ENCODE results near the gene CCDC3.
"Not testable (repeated sequence)": the region's sequence is repeated elsewhere in the genome, so short reads cannot be mapped to it uniquely, and the experiment has no call there.

CCDC3 gene

DNA sequence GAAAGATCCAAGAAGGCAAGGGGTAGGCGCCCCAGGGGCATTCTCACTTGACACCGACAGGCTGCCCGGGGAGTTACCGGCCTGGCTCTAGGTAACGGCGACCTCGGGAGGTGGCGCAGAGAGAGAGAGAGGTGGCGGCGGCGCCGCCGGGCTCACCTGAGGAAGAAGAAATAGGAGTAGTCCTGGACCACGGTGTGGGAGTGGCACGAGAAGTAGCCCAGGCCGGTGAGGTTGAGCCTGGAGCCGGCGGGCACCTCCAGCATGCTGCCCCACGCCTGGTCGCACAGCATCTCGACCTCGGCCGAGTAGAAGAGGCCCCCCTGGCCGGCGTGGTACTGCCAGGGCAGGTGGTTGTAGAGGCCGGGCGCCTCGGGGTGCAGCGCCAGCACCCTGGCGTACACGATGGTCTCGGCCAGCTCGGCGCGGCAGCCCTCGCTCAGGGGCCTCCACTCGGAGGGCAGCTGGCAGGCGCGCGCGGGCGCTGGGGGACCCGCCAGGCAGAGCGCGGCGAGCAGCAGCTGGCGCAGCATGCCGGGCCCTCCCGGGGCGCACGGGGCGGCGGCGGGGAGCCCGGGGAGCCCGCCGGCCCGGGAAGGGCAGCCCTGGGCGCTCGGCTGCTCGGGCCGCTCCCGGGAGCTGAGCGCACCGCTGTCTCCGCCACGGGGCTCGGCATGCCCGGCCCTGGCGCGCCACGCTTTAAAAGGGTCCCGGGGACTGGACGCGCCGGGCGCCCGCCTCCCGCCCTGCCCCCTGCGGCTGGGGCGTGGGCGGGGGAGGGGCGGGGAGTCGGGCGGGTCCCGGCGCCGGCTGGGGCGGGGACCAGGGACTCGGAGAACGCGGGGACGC is at the start of gene CCDC3:
TSS of gene CCDC3 (minus strand) at position 673 of the 846 bp plus-strand sequence. CDS start at position 530, 143 bp downstream.
- no peak for DNase-seq

- DNase-seq: no peak
These were observed 49.7 kb upstream of the CCDC3 start for GRCh38 chr10:13051126-13051694.

DNA sequence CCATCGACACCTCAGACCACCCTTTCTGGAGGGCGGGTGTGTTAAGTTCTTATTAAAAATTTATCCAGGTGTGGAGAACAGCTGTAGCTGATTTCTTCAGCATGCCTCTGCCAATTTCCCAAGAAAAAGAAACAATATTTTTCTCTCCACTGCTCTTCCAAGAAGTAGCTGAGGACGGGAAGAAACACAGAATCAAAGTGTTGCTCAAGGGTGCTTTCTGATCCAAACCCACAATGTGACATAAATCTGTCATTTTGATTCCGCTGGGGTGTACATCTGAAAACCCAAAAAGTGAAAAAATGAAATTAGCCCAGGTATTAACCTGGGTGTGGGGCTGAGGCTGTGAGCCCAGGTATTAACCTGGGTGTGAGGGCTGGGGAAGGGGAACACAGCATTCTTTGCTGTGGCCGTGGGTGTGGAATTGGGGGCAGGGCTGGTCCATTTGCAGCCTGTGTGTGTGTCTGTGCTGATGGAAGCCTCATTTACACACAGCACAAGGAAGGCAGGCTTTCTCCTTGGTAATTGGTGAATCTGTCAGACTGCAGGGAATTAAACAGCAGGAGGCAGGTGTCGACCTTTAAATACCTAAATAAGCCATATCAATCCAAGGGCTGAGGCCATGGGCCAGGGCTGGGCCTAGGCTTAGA is 48.4 kb upstream of the CCDC3 start:
- DNase-seq: no peak

- no peak for DNase-seq
These were observed 47.2 kb upstream of the CCDC3 start for GRCh38 chr10:13048762-13049161.

- no peak for DNase-seq
These were observed 46.2 kb upstream of the CCDC3 start for GRCh38 chr10:13047529-13048206.

GRCh38 chr10:13046851-13047528 is 45.5 kb upstream of the CCDC3 start:
- no peak for DNase-seq

- no peak for DNase-seq
These were observed 42.0 kb upstream of the CCDC3 start for GRCh38 chr10:13043520-13043919.

DNA sequence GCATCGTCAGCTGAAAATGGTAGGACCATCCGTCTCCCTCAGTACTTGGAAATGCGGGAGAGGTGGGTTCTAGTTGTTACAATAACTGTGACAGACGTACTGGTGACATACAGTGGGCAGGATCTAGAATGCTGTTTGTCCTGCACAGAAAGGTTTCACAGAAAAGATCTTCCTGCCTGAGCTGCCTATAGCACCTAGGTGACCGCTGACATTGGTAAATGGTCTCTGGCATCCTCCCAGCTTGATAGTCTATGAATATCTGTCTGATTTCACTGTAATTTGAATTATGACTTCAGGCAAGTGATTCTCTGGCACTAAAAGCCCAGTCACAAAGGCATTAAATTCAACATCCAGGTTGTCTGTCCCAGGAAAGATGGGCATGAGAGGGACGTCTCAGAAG is 38.2 kb upstream of the CCDC3 start:
- DNase-seq: no peak

- DNase-seq: no peak
These were observed 36.9 kb upstream of the CCDC3 start for GRCh38 chr10:13038391-13038790.

- DNase-seq: no peak
These were observed 36.3 kb upstream of the CCDC3 start for GRCh38 chr10:13037832-13038231.

GRCh38 chr10:13036841-13037240 is 35.3 kb upstream of the CCDC3 start:
- DNase-seq: no peak

DNA sequence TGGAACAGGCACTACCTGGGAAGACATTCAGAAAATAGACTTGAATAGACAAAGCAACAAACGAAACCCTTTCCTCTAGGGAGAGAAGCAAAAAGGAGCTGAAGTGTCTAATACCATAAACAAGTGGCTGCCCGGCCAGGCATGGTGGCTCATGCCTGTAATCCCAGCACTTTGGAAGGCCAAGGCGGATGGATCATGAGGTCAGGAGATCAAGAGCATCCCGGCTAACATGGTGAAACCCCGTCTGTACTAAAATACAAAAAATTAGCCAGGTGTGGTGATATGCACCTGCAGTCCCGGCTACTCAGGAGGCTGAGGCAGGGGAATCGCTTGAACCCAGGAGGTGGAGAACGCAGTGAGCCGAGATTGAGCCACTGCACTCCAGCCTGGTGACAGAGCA is 34.2 kb upstream of the CCDC3 start:
- not testable (repeated sequence) for DNase-seq

- no peak for DNase-seq
These were observed 25.4 kb upstream of the CCDC3 start for GRCh38 chr10:13026873-13027272.

GRCh38 chr10:13023754-13024153 is 22.2 kb upstream of the CCDC3 start:
- no peak for DNase-seq

DNA sequence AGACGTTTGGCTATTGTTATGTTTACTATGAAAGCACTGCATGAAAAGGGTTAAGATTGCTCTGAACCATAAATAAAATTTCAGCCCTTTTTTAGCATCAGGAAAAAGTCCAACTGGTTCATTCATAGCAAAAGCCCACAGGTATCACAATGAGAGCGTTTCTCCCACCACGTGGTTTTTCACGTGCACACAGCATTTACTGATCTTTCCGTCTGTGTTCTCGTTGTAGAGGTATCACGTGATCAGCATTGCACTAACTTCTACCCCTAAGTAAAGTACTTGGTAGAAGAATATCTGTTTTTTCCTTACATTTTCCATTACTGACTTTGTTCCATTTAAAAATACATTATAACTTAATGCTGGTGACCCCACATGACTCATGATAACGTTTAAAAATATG is 17.8 kb upstream of the CCDC3 start:
- no peak for DNase-seq

GRCh38 chr10:13018171-13018570 is 16.7 kb upstream of the CCDC3 start:
- no peak for DNase-seq

DNA sequence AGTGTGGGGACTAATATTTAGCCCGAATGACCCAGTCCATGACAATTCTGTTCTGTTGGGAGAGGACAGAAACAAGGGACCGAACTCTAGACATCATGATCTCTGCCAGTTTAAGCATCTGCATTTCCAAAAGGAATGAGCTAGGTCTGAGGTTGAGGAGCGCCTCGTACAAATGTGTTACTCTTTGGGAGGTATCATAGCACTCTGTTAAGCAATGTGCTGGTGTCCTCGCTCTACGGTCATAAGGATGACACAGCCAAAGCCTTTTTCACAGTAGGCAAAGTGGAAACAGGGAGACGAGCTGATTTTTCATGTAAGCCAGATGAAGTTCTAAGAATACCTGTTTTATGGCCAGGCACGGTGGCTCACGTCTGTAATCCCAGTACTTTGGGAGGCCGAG is 15.4 kb upstream of the CCDC3 start:
- no peak for DNase-seq

GRCh38 chr10:13016426-13016825 is 14.9 kb upstream of the CCDC3 start:
- peak; percentile 20 for DNase-seq

DNA sequence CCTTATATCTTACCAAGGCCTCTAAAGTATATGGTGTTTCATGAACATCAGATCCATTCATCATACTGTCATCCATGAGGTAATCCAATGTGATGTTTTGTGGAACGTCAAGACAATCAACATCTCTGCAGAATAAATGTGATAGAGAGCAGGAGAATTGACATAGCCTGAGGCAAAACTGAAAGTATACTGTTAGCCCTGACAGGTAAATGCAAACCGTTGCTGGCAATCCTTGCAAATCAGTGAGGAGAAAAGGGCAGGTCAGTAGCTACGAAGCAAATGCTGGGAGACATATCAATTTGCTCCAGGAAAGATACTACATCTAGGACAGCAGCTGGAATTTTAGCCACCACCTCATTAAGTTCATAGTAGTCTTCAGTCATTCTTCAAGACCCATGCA is 4.5 kb upstream of the CCDC3 start:
- DNase-seq: no peak

DNA sequence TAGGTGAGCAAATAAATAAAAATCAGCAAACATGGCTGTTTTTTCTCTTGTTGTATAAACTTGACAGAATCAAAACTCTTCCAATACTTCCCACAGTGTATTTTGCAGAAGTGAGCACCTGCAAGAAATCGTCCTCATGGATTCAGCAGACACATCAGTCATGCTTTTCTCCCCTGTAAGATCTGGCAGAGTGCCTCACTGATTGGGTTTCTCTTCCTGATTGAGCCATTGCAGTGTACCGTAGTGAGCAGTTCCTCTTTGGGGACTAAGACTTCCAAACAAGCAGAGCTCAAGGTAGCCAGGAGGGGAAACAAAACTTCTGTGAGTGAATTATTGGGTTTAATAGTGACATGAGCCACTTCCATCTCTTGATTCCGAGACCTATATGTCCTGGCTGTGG is 2.2 kb upstream of the CCDC3 start:
- DNase-seq: no peak

- peak; percentile 20 for DNase-seq
These were observed 1.5 kb upstream of the CCDC3 start for GRCh38 chr10:13003004-13003403.

GRCh38 chr10:13001887-13002212 is 337 bp upstream of the CCDC3 start:
- no peak for DNase-seq

DNA sequence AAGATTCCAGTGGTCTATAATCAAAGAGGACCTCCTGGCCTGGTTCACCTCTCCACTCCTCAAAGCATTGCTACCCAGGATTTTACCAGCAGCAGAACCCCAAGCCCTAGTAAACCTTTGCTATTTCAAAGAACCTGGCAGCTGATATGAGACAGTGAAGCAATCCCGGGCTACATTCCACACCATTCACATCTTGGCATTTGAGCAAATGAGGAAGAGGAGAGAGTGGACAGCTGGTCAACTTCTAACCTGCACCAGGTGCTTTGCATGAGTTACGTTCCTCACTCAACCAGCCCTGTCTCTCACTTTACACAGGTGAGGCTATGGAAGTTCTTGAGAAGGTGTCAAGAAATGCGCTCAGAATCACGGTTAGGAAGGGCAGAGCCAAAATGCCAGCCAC is 1.1 kb downstream of the CCDC3 start:
- DNase-seq: no peak

All from fibroblast of skin of right quadriceps (primary cell).